H9 (cell line): ENCODE measurements around the gene ZNF330. TPM values are rescaled to one million over a fixed set of nuclear protein-coding genes. Genes with fewer than 3 reads are reported as not detected.

Experiments
- DNase-seq: peaks from one replicate; pipeline ENCODE4 v3.0.0-alpha.2; 2017
- H2AFZ ChIP-seq: one replicate; pipeline ENCODE4 v1.6.1; 2013; ENCODE audit warnings: mild to moderate bottlenecking, low read length, control low read depth, moderate library complexity
- H2AK5ac ChIP-seq: 2 replicates; pipeline ENCODE4 v1.6.1; 2013; ENCODE audit warnings: low read length, control low read depth, mixed read lengths; ENCODE audit not compliant: insufficient read length
- H2BK120ac ChIP-seq: one replicate; pipeline ENCODE4 v1.6.1; 2013; ENCODE audit warnings: low read depth, mild to moderate bottlenecking, low read length, control low read depth, inconsistent platforms; ENCODE audit not compliant: poor library complexity, severe bottlenecking
- H2BK12ac ChIP-seq: 2 replicates; pipeline ENCODE4 v1.6.1; 2013; ENCODE audit warnings: low read length, control low read depth, mixed read lengths, low read depth; ENCODE audit not compliant: insufficient read length
- H2BK15ac ChIP-seq: 2 replicates; pipeline ENCODE4 v1.6.1; 2013; ENCODE audit warnings: low read depth, low read length, control low read depth
- H2BK20ac ChIP-seq: one replicate; pipeline ENCODE4 v1.6.1; 2013; ENCODE audit warnings: low read depth, mild to moderate bottlenecking, low read length, control low read depth, inconsistent platforms; ENCODE audit not compliant: poor library complexity, severe bottlenecking
- H2BK5ac ChIP-seq: 2 replicates; pipeline ENCODE4 v1.6.1; 2013; ENCODE audit warnings: low read length, control low read depth, mixed read lengths; ENCODE audit not compliant: insufficient read length
- H3K14ac ChIP-seq: 2 replicates; pipeline ENCODE4 v1.6.1; 2013; ENCODE audit warnings: low read length, control low read depth; ENCODE audit not compliant: insufficient read depth
- H3K18ac ChIP-seq: 2 replicates; pipeline ENCODE4 v1.6.1; 2013; ENCODE audit warnings: low read depth, mild to moderate bottlenecking, mixed read lengths, low read length, control low read depth; ENCODE audit not compliant: insufficient read length
- H3K23ac ChIP-seq: 2 replicates; pipeline ENCODE4 v1.6.1; 2013; ENCODE audit warnings: low read length, control low read depth, mixed read lengths, low read depth; ENCODE audit not compliant: insufficient read length
- H3K23me2 ChIP-seq: 2 replicates; pipeline ENCODE4 v1.6.1; 2013; ENCODE audit warnings: low read depth, mild to moderate bottlenecking, mixed read lengths, low read length, control low read depth; ENCODE audit not compliant: insufficient read length, poor library complexity, severe bottlenecking
- H3K27ac ChIP-seq: 2 replicates; pipeline ENCODE4 v1.5.1; 2013; ENCODE audit warnings: low read length, control low read depth, mixed read lengths, low read depth; ENCODE audit not compliant: insufficient read length
- H3K27me3 ChIP-seq: 2 replicates; pipeline ENCODE4 v1.6.1; 2013; ENCODE audit warnings: low read length, control low read depth, inconsistent platforms; ENCODE audit not compliant: insufficient read depth
- H3K4ac ChIP-seq: 2 replicates; pipeline ENCODE4 v1.6.1; 2013; ENCODE audit warnings: low read depth, mild to moderate bottlenecking, control low read depth, inconsistent platforms, low read length, moderate library complexity
- H3K4me1 ChIP-seq: 2 replicates; pipeline ENCODE4 v1.6.1; 2013; ENCODE audit warnings: low read length, control low read depth, inconsistent platforms; ENCODE audit not compliant: insufficient read depth
- H3K4me2 ChIP-seq: 2 replicates; pipeline ENCODE4 v1.6.1; 2013; ENCODE audit warnings: low read length, control low read depth, mixed read lengths; ENCODE audit not compliant: insufficient read length, insufficient read depth
- H3K56ac ChIP-seq: 2 replicates; pipeline ENCODE4 v1.6.1; 2013; ENCODE audit warnings: low read depth, mild to moderate bottlenecking, mixed read lengths, low read length, control low read depth; ENCODE audit not compliant: insufficient read length
- H3K79me1 ChIP-seq: 2 replicates; pipeline ENCODE4 v1.6.1; 2013; ENCODE audit warnings: low read depth, mild to moderate bottlenecking, moderate library complexity, low read length, control low read depth, inconsistent platforms; ENCODE audit not compliant: insufficient read depth, poor library complexity, severe bottlenecking
- H3K79me2 ChIP-seq: 2 replicates; pipeline ENCODE4 v1.6.1; 2013; ENCODE audit warnings: low read length, control low read depth, inconsistent platforms; ENCODE audit not compliant: insufficient read depth
- H3K9ac ChIP-seq: 2 replicates; pipeline ENCODE4 v1.6.1; 2013; ENCODE audit warnings: low read length, control low read depth, mixed read lengths; ENCODE audit not compliant: insufficient read length; ENCODE audit errors: extremely low read depth
- H3K9me3 ChIP-seq: one replicate; pipeline ENCODE4 v1.6.1; 2013; ENCODE audit warnings: low read depth, low read length, inconsistent platforms; ENCODE audit not compliant: control insufficient read depth
- H3T11ph ChIP-seq: one replicate; pipeline ENCODE4 v1.6.1; 2013; ENCODE audit warnings: mild to moderate bottlenecking, low read length, control low read depth, inconsistent platforms
- H4K20me1 ChIP-seq: one replicate; pipeline ENCODE4 v1.6.1; 2013; ENCODE audit not compliant: control insufficient read depth, insufficient read length, insufficient read depth
- H4K5ac ChIP-seq: 2 replicates; pipeline ENCODE4 v1.6.1; 2013; ENCODE audit warnings: low read depth, mild to moderate bottlenecking, mixed read lengths, low read length, control low read depth; ENCODE audit not compliant: insufficient read length
- H4K8ac ChIP-seq: replicated peaks from 2 replicates; pipeline ENCODE4 v1.6.1; 2013; ENCODE audit warnings: low read length, control low read depth, mixed read lengths, low read depth; ENCODE audit not compliant: insufficient read length
- H4K91ac ChIP-seq: 2 replicates; pipeline ENCODE4 v1.6.1; 2013; ENCODE audit warnings: low read depth, mild to moderate bottlenecking, moderate library complexity, mixed read lengths, low read length, control low read depth; ENCODE audit not compliant: insufficient read length
- H3K27ac Mint-ChIP-seq, 3 experiments: 2 replicates in 2 of 3; 3 replicates in 1 of 3; pipeline ENCODE4 v1.8.0; 2020 to 2021; ENCODE audit warnings: mixed read lengths in 3 of 3, mild to moderate bottlenecking in 1 of 3, moderate library complexity in 1 of 3
- H3K27me3 Mint-ChIP-seq: 2 replicates; pipeline ENCODE4 v1.8.0; 2021; ENCODE audit warnings: low read depth, mild to moderate bottlenecking, moderate library complexity, mixed read lengths
- H3K36me3 Mint-ChIP-seq, 3 experiments: 2 replicates in 2 of 3; 3 replicates in 1 of 3; pipeline ENCODE4 v1.8.0; 2020 to 2021; ENCODE audit warnings: low read depth in 3 of 3, mixed read lengths in 3 of 3; ENCODE audit not compliant: insufficient read depth in 1 of 3
- H3K4me1 Mint-ChIP-seq, 2 experiments: 2 replicates each; pipeline ENCODE4 v1.8.0; 2020; ENCODE audit warnings: mixed read lengths in 2 of 2
- H3K4me3 Mint-ChIP-seq, 2 experiments: 2 replicates in 1 of 2; 3 replicates in 1 of 2; pipeline ENCODE4 v1.8.0; 2020 to 2021; ENCODE audit warnings: mild to moderate bottlenecking in 2 of 2, mixed read lengths in 2 of 2, moderate library complexity in 1 of 2
- H3K9me3 Mint-ChIP-seq, 2 experiments: 2 replicates in 1 of 2; 3 replicates in 1 of 2; pipeline ENCODE4 v1.8.0; 2020; ENCODE audit warnings: mild to moderate bottlenecking in 2 of 2, mixed read lengths in 2 of 2, moderate library complexity in 1 of 2
- WGBS: extraction: QIAGEN DNeasy Blood & Tissue Kit; methylation state at CpG from one replicate; pipeline ENCODE4 v1.1.7; 2013; ENCODE audit warnings: missing lambda C conversion rate, low lambda C conversion rate, mixed read lengths; ENCODE audit not compliant: insufficient read length; ENCODE audit errors: extremely low coverage; 5-methylcytosine and 5-hydroxymethylcytosine counted together
- total RNA-seq: library from RNA; stranded (reverse); gene quantifications from 2 replicates; pipeline ENCODE4 v1.2.1, GENCODE V29; 2021
- TF ChIP-seq, protein P1 (sequence below): fragments of 200-600 bp; sonication (generic); conservative IDR thresholded peaks from 3 replicates; pipeline ENCODE4 v1.8.0; 2021; ENCODE audit warnings: antibody characterized with exemption, mild to moderate bottlenecking

ZNF330 gene
- total RNA-seq, 1 experiment from 2014 or later: 32.6 TPM

DNA sequence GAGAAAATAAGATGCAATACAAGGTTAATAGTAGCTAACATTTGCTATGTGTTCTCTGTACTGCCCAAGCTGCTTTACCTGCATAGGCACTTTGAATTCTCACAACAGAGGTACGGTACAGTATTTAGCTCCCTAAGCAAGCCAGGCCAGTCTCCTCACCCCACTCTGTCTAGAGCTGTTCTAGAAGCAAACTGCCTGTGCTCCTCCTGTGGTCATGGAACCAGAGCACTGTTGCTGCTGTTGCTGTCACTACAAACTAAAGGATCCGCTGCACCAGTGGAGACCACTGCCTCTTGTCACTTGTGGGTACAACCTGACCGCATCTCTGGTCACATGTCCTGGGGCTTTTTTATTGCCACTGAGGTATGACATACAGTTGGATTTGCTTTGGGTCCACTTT lies 19.6 kb downstream of the ZNF330 start:
- no peak overlapping the region for H3K23ac ChIP-seq
- H3K4me2 ChIP-seq: no peak overlapping the region
- Mint-ChIP-seq H3K9me3 (no peaks in the 10 kb centered on the region), H3K4me3 (no peak overlapping the region), H3K4me1 (no peaks in the 10 kb centered on the region), H3K36me3 (no peaks in the 10 kb centered on the region), H3K27ac (peak overlapping the region in 1 of 3 experiments; percentile 83; a peak in 1 of 7 replicates), H3K27me3 (no peaks in the 10 kb centered on the region; the same call in 1 of the 2 replicates)
- no peaks in the 10 kb centered on the region for H3K4me1 ChIP-seq
- no peak overlapping the region for H2BK120ac ChIP-seq
- no peaks in the 10 kb centered on the region for H3K9me3 ChIP-seq
- H2AK5ac ChIP-seq: no peak overlapping the region
- no peak for DNase-seq
- no peaks in the 10 kb centered on the region for H3K23me2 ChIP-seq
- H3K18ac ChIP-seq: no peak overlapping the region
- no peaks in the 10 kb centered on the region for H4K20me1 ChIP-seq
- no peak overlapping the region for H3K27ac ChIP-seq
- H3K4ac ChIP-seq: no peak overlapping the region
- no peak overlapping the region for H4K5ac ChIP-seq
- no peak overlapping the region for H3K14ac ChIP-seq
- no peak overlapping the region for H2AFZ ChIP-seq
- no peak overlapping the region for H2BK12ac ChIP-seq
- H2BK20ac ChIP-seq: no peak overlapping the region
- H3K27me3 ChIP-seq: no peaks in the 10 kb centered on the region
- H3K56ac ChIP-seq: no peak overlapping the region
- H3K79me2 ChIP-seq: no peaks in the 10 kb centered on the region
- no peak overlapping the region for H2BK15ac ChIP-seq
- H2BK5ac ChIP-seq: no peak overlapping the region
- no CpG with 5 or more reads among the region's 3 CpGs for WGBS
- H4K91ac ChIP-seq: no peak overlapping the region
- H4K8ac ChIP-seq: no peak overlapping the region
- TF ChIP-seq, protein P1, sequence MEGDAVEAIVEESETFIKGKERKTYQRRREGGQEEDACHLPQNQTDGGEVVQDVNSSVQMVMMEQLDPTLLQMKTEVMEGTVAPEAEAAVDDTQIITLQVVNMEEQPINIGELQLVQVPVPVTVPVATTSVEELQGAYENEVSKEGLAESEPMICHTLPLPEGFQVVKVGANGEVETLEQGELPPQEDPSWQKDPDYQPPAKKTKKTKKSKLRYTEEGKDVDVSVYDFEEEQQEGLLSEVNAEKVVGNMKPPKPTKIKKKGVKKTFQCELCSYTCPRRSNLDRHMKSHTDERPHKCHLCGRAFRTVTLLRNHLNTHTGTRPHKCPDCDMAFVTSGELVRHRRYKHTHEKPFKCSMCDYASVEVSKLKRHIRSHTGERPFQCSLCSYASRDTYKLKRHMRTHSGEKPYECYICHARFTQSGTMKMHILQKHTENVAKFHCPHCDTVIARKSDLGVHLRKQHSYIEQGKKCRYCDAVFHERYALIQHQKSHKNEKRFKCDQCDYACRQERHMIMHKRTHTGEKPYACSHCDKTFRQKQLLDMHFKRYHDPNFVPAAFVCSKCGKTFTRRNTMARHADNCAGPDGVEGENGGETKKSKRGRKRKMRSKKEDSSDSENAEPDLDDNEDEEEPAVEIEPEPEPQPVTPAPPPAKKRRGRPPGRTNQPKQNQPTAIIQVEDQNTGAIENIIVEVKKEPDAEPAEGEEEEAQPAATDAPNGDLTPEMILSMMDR: no peak
- H3K79me1 ChIP-seq: no peaks in the 10 kb centered on the region
- H3K9ac ChIP-seq: no peak overlapping the region
- H3T11ph ChIP-seq: no peak overlapping the region
